ENCODE measurements around the gene PPIB. TPM values are rescaled to one million over a fixed set of nuclear protein-coding genes. Genes with fewer than 3 reads are reported as not detected.
A peak's percentile ranks its signal among the peaks of the same experiment; 100 is the strongest.

PPIB gene
- polyA plus RNA-seq, 3 donors from 2014 or later = 865 to 973 (median 950) TPM

DNA sequence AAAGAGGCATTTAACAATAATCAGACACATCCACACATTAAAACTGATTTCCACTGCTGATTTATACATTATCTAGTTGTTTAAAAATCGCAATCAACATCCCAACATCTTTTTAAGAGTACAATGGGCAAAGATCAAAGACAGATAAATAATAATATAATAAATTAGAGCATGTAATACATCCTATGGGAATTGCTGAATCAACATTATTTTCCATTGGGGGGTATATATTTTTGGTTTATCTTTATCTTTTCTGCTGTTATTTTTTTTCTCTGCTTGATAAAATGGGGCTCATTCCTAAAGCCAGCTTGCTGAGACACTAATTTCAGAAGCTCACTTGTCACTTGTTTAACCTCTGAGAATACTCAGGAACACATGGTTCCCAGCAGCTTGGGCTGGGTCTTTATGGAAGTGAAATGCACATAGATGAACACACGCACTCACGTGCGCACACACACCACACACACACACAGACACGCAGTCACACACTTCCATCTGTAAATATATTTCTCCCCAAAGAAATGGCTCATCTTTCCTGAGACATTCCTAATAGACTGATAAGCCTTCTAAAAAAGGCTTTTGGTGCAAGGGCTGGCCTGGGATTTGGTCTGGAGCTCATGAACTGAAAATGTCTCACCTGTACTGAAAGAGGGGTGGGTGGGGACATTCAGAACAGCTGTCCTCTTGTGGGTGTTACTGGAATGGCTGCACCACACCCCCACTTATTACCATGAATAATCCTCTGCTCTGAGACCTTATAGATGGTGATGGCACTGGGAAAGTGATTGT is 3.5 kb upstream of the PPIB start:
- peak overlapping the region in 3 of 6 donors; percentile 5 to 69 (median 31) for H3K27ac Mint-ChIP-seq
- no peak overlapping the region for H3K4me3 Mint-ChIP-seq
- DNase-seq = no peak
- peaks cover 26 to 28% of the 10 kb centered on the region in 2 donors for H3K4me1 Mint-ChIP-seq
- peaks cover 1 to 5% (median 3%) of the 10 kb centered on the region in 3 donors for H3K27me3 Mint-ChIP-seq (ENCODE audit: low read depth in 3 of 3)
- H3K36me3 Mint-ChIP-seq = peaks cover 3 to 15% (median 6%) of the 10 kb centered on the region in 3 donors
- no peaks in the 10 kb centered on the region for H3K9me3 Mint-ChIP-seq

GRCh38 chr15:64164436-64164835 is 1.6 kb upstream of the PPIB start:
- H3K27ac Mint-ChIP-seq = peak overlapping the region; percentile 89 to 99 (median 96)
- peaks cover 7 to 13% (median 7%) of the 10 kb centered on the region in 3 donors for H3K36me3 Mint-ChIP-seq
- H3K4me1 Mint-ChIP-seq = peaks cover 35 to 38% of the 10 kb centered on the region in 2 donors
- no peaks in the 10 kb centered on the region for H3K9me3 Mint-ChIP-seq
- H3K27me3 Mint-ChIP-seq (ENCODE audit: low read depth in 3 of 3) = peaks cover 1 to 5% (median 3%) of the 10 kb centered on the region in 3 donors
- peak overlapping the region; percentile 53 to 91 (median 86) for H3K4me3 Mint-ChIP-seq
- no peak for DNase-seq

- Mint-ChIP-seq H3K4me1 (peaks cover 38 to 41% of the 10 kb centered on the region in 2 donors), H3K9me3 (no peaks in the 10 kb centered on the region), H3K27me3 (ENCODE audit: low read depth in 3 of 3) (peaks cover 1 to 5% (median 3%) of the 10 kb centered on the region in 3 donors), H3K4me3 (peak overlapping the region; percentile 84 to 91 (median 86)), H3K36me3 (peaks cover 8 to 17% (median 9%) of the 10 kb centered on the region in 3 donors), H3K27ac (peak overlapping the region; percentile 89 to 99 (median 96))
- no peak for DNase-seq
These were observed 989 bp upstream of the PPIB start for GRCh38 chr15:64163659-64164362.

DNA sequence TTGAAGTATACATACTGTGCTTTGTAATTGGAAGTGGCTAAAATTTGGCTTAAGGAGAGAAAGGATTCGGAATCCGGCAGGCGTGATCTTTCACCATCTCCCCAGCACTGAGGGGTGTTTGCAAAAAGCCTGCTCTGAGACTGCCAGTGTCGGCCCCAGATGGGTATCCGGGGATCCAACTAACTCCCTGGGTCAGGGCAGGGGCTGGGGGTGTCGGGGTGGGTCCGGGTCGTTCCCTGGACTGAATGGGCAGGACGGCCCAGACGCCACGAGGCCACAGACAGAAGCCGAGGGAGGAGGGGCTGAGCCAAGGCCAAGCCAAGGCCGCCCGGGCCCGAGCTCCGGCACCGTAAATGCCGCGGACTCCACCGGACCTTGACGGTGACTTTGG is 349 bp downstream of the PPIB start:
- peak overlapping the region; percentile 84 to 91 (median 86) for H3K4me3 Mint-ChIP-seq
- DNase-seq = no peak
- H3K9me3 Mint-ChIP-seq = no peaks in the 10 kb centered on the region
- H3K27ac Mint-ChIP-seq = peak overlapping the region; percentile 89 to 95 (median 92)
- peaks cover 1 to 5% (median 3%) of the 10 kb centered on the region in 3 donors for H3K27me3 Mint-ChIP-seq (ENCODE audit: low read depth in 3 of 3)
- H3K36me3 Mint-ChIP-seq = peaks cover 11 to 29% (median 12%) of the 10 kb centered on the region in 3 donors
- H3K4me1 Mint-ChIP-seq = peaks cover 45 to 55% of the 10 kb centered on the region in 2 donors

DNA sequence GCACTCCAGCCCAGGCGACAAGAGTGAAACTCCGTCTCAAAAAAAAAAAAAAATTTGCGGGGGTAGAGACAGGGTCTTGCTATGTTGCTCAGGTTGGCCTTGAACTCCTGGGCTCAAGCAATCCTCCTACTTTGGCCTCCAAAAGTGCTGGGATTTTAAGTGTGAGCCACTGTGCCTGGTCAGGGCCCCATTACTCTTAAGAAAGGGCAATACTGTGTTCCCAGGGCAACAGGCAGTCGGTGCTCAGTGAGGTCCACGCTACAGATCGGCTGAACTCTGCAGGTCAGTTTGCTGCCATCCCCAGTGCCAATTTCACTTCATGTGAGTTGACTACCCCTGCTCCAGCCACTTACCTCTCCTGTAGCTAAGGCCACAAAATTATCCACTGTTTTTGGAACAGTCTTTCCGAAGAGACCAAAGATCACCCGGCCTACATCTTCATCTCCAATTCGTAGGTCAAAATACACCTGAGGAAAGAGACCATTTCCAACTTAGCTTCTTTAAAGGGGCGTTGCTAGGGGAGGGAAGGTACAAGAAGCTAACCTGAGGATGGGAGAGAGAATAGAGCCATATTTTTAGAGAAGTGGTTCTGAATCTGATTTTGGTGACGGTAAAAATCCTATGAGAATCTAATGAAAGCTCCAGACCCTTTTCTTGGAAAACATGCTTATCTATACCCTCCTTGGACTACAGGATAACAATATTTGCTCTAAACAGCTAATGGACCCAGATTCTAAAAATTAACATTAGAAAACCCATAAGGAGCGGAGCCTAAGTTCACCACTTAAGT is 939 bp downstream of the PPIB start:
- Mint-ChIP-seq H3K27me3 (ENCODE audit: low read depth in 3 of 3) (peaks cover 3 to 5% (median 3%) of the 10 kb centered on the region in 3 donors), H3K36me3 (peaks cover 11 to 30% (median 12%) of the 10 kb centered on the region in 3 donors), H3K9me3 (no peaks in the 10 kb centered on the region), H3K4me1 (peaks cover 45 to 55% of the 10 kb centered on the region in 2 donors), H3K4me3 (peak overlapping the region; percentile 84 to 91 (median 86)), H3K27ac (peak overlapping the region; percentile 89 to 95 (median 92))
- DNase-seq = no peak

- Mint-ChIP-seq H3K27ac (peak overlapping the region in 5 of 6 donors; percentile 38 to 84 (median 72)), H3K9me3 (no peaks in the 10 kb centered on the region)
These were observed 4.3 kb downstream of the PPIB start for GRCh38 chr15:64158363-64159134.

DNA sequence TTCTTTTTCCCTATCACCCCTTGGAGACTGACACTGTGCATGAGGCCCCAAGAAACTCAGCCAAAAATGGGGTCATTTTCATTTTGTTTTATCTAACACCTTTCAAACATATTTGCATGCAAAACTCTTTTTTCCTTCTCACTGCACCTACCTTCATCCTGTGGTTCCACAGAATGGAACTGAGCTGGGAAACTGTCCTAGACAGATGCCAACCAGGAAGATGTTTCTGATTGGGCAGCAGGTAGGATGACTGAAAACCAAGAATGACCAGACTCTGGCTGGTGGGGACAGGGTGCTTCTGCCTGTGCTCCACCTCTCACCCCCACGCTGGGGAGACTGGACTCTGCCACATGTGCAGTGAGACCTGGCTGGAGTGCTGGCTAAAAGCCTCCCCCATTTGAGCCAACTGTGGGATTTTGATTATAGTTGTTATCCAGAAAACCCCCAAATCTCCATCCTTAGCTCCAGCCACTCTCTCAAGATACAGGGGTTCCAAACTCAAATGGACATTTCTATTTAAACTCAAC is 5.2 kb downstream of the PPIB start:
- Mint-ChIP-seq H3K4me3 (no peak overlapping the region), H3K27me3 (ENCODE audit: low read depth in 3 of 3) (peaks cover 6 to 10% (median 8%) of the 10 kb centered on the region in 3 donors), H3K4me1 (peaks cover 39 to 48% of the 10 kb centered on the region in 2 donors), H3K36me3 (peaks cover 11 to 41% (median 15%) of the 10 kb centered on the region in 3 donors), H3K9me3 (no peaks in the 10 kb centered on the region), H3K27ac (peak overlapping the region in 4 of 6 donors; percentile 43 to 90 (median 76))
- DNase-seq = no peak

More at GRCh38 chr15:64158363-64159134, 4.3 kb downstream of the PPIB start:
- peaks cover 33 to 43% of the 10 kb centered on the region in 2 donors for H3K4me1 Mint-ChIP-seq
- peaks cover 4 to 6% (median 5%) of the 10 kb centered on the region in 3 donors for H3K27me3 Mint-ChIP-seq (ENCODE audit: low read depth in 3 of 3)
- H3K36me3 Mint-ChIP-seq = peaks cover 11 to 41% (median 15%) of the 10 kb centered on the region in 3 donors
- no peak for DNase-seq
- H3K4me3 Mint-ChIP-seq = peak overlapping the region in 2 of 5 donors; percentile 1 to 2

GRCh38 chr15:64156652-64157331 is 6.0 kb downstream of the PPIB start:
- Mint-ChIP-seq H3K4me3 (no peak overlapping the region), H3K4me1 (peaks cover 35 to 45% of the 10 kb centered on the region in 2 donors), H3K27me3 (ENCODE audit: low read depth in 3 of 3) (peaks cover 4 to 9% (median 7%) of the 10 kb centered on the region in 3 donors), H3K9me3 (no peaks in the 10 kb centered on the region), H3K27ac (peak overlapping the region in 2 of 6 donors; percentile 51 to 55), H3K36me3 (peaks cover 11 to 36% (median 15%) of the 10 kb centered on the region in 3 donors)
- DNase-seq = no peak

DNA sequence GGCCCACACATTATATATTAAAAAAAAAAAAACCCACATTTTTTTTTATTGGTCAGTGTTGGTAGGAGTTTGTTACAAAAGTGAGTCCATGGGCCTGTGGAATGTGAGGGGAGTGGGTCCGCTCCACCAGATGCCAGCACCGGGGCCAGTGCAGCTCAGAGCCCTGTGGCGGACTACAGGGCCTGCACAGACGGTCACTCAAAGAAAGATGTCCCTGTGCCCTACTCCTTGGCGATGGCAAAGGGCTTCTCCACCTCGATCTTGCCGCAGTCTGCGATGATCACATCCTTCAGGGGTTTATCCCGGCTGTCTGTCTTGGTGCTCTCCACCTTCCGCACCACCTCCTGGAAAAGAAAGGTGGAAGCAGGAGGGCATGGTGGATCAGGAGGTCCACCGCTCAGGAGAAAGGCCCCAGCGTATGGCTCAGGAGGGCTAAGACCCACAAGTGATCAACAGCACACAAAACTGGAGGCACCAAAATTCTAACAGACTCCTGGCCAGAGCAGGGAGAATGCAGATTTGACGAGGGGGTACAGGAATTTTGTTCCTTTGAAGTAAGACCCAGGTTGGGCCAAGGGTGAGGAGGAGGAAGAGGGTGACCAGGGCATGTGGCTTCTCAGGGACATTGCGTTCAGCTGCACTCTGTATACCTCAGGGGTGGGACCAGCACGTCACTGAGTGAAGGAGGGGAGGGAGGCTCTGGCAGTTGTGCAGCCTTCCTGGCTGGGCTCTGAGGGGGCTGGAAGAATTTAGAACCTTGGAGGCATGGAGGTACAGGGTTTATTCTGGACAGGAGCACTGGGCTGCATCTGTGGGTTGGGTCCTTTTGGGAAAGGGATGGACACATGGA is 6.8 kb downstream of the PPIB start:
- Mint-ChIP-seq H3K27me3 (ENCODE audit: low read depth in 3 of 3) (peaks cover 4 to 10% (median 8%) of the 10 kb centered on the region in 3 donors), H3K36me3 (peaks cover 11 to 36% (median 15%) of the 10 kb centered on the region in 3 donors), H3K27ac (peak overlapping the region in 2 of 6 donors; percentile 23 to 46), H3K4me1 (peaks cover 35 to 44% of the 10 kb centered on the region in 2 donors), H3K4me3 (no peak overlapping the region), H3K9me3 (no peaks in the 10 kb centered on the region)
- DNase-seq = no peak

GRCh38 chr15:64153480-64154367 is 9.1 kb downstream of the PPIB start:
- Mint-ChIP-seq H3K4me1 (peaks cover 29 to 41% of the 10 kb centered on the region in 2 donors), H3K27ac (peak overlapping the region in 5 of 6 donors; percentile 47 to 78 (median 74)), H3K9me3 (no peaks in the 10 kb centered on the region), H3K27me3 (ENCODE audit: low read depth in 3 of 3) (peaks cover 10 to 14% (median 11%) of the 10 kb centered on the region in 3 donors), H3K4me3 (peak overlapping the region; percentile 72 to 86 (median 78)), H3K36me3 (peaks cover 3 to 23% (median 5%) of the 10 kb centered on the region in 3 donors)
- peak; percentile 81 to 86 (median 84) for DNase-seq

All from immature natural killer cell (primary cell).